Right ventricle myocardium superior (tissue), 1 donor: Measurements from ENCODE around the gene MUC15. TPM values are rescaled to one million over a fixed set of nuclear protein-coding genes. Genes with fewer than 3 reads are reported as not detected.
"Not testable (repeated sequence)": the region's sequence is repeated elsewhere in the genome, so short reads cannot be mapped to it uniquely, and the experiment has no call there.

Experiments used
- ATAC-seq: fragments of 200-7000 bp; cut with Tn5 transposase; one replicate; pipeline ENCODE4 v1.9.1; 2020; ENCODE audit warnings: mild to moderate bottlenecking; ENCODE audit not compliant: poor library complexity
- DNase-seq: peaks from one replicate; pipeline ENCODE4 v3.0.0-alpha.2; 2020
- intact Hi-C: fragments of 100-400 bp; cut with DNase I; formaldehyde crosslinking; loops from one replicate; pipeline ENCODE4 v1.11.2; 2022
- long read RNA-seq: library from polyadenylated mRNA; unstranded; transcript quantifications from one replicate; pipeline ENCODE4 v2.0.0, GENCODE V29; 2021
- total RNA-seq: library from RNA; stranded (reverse); fragmentation: NEBNext Ultra II Directional; extraction: Animal tissue kit (Norgen Biotek cat#: 25700); gene quantifications from one replicate; pipeline ENCODE4 v1.2.1, GENCODE V29; 2021
- donor health status: DM: no; HTN: yes; CAD: no; lungs with severe emphysema.

The MUC15 gene
- total RNA-seq, result not detected
- long read RNA-seq, result 0 reads

- ATAC-seq, result no peak
- DNase-seq, result no peak
- intact Hi-C loops, result no loop called here
Observed at GRCh38 chr11:26571861-26572654, at the start of gene MUC15. MUC15 (minus strand) TSS chr11:26572263; CDS start chr11:26567094, 5,169 bp downstream.

GRCh38 chr11:26621132-26621531, 49.1 kb upstream of the MUC15 start:
- intact Hi-C loops, result no loop called here

GRCh38 chr11:26620282-26621045, 48.4 kb upstream of the MUC15 start:
- ATAC-seq, result no peak
- intact Hi-C loops, result no loop called here
- DNase-seq, result no peak

More at GRCh38 chr11:26621132-26621531, 49.1 kb upstream of the MUC15 start:
- DNase-seq, result no peak
- no peak for ATAC-seq

GRCh38 chr11:26618441-26618840, 46.4 kb upstream of the MUC15 start:
- ATAC-seq (no peak), DNase-seq (no peak)
- intact Hi-C loops, result no loop called here

- DNase-seq, result no peak
- no peak for ATAC-seq
- intact Hi-C loops, result no loop called here
Observed at GRCh38 chr11:26613759-26614158, 41.7 kb upstream of the MUC15 start.

GRCh38 chr11:26608507-26609146, 36.6 kb upstream of the MUC15 start:
- intact Hi-C loops, result no loop called here
- ATAC-seq, result no peak
- no peak for DNase-seq

- intact Hi-C loops, result no loop called here
- no peak for ATAC-seq
- DNase-seq, result no peak
Observed at GRCh38 chr11:26607725-26608506, 35.9 kb upstream of the MUC15 start.

- intact Hi-C loops, result no loop called here
- DNase-seq (no peak), ATAC-seq (no peak)
Observed at GRCh38 chr11:26599876-26600434, 27.9 kb upstream of the MUC15 start.

- ATAC-seq, result no peak
- DNase-seq, result no peak
- intact Hi-C loops, result no loop called here
Observed at GRCh38 chr11:26599425-26599824, 27.4 kb upstream of the MUC15 start.

- intact Hi-C loops, result no loop called here
- DNase-seq, result no peak
Observed at GRCh38 chr11:26597899-26598298, 25.8 kb upstream of the MUC15 start.

GRCh38 chr11:26597049-26597689, 25.1 kb upstream of the MUC15 start:
- DNase-seq, ATAC-seq, intact Hi-C loops: not testable (repeated sequence)

More at GRCh38 chr11:26597899-26598298, 25.8 kb upstream of the MUC15 start:
- ATAC-seq, result no peak

GRCh38 chr11:26595207-26595865, 23.3 kb upstream of the MUC15 start:
- ATAC-seq, intact Hi-C loops, DNase-seq: not testable (repeated sequence)

GRCh38 chr11:26593691-26594090, 21.6 kb upstream of the MUC15 start:
- no peak for ATAC-seq
- intact Hi-C loops, result no loop called here

GRCh38 chr11:26587073-26587472, 15.0 kb upstream of the MUC15 start:
- no peak for ATAC-seq
- intact Hi-C loops, result no loop called here

More at GRCh38 chr11:26593691-26594090, 21.6 kb upstream of the MUC15 start:
- DNase-seq, result no peak

GRCh38 chr11:26584818-26585217, 12.8 kb upstream of the MUC15 start:
- DNase-seq, result no peak
- intact Hi-C loops, result no loop called here
- ATAC-seq, result no peak

More at GRCh38 chr11:26587073-26587472, 15.0 kb upstream of the MUC15 start:
- no peak for DNase-seq

GRCh38 chr11:26583550-26583949, 11.5 kb upstream of the MUC15 start:
- no peak for ATAC-seq
- DNase-seq, result no peak
- intact Hi-C loops, result no loop called here

- DNase-seq, result no peak
- no peak for ATAC-seq
- intact Hi-C loops, result no loop called here
Observed at GRCh38 chr11:26580929-26581328, 8.9 kb upstream of the MUC15 start.
